ENCODE measurements around the gene MEIS2.

Gene MEIS2

GRCh38 chr15:37100109-37100965 lies at the start of gene MEIS2:
MEIS2 (minus strand) TSS chr15:37100549; CDS start chr15:37099466, 1,083 bp downstream.
- peak; percentile 56 for DNase-seq

DNA sequence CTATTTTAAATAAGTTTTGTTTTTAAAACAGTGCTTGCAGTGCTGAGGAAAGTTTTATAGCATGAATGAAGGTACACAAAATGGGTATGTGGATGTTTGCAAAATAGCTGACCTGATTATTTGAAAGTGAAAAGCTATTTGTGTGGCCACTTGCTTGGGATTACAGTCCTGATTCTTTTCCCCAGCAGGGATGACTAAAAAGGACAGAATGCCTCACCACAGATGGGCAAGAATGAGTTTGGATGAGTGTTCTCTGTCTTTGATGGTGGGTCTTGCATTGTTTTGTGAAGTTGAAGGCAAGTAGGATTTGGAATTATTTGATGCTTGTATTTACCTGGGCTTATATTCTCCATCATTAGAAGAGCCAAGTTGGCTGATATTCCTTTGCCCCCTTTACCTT lies 48.8 kb upstream of the MEIS2 start:
- DNase-seq: no peak

GRCh38 chr15:37148714-37149113 lies 48.4 kb upstream of the MEIS2 start:
- DNase-seq: no peak

DNA sequence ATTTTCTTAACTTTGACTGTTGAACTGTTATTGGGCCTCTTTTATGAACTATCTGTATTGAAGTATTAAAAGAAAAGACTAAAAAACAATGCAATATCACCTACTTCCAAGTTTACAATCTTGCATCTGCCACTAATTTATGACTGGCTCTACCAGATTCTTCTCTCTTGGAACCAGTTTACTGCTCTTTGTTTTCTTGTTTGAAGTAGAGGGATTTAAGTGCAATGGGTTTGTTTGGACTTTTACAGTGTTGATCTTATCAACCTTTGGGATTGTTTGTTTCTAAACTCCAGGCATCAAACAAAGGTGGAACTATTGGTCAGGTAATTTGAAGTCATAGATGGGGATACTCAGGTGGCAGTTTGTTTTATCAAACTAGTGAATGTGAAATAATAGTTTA lies 43.0 kb upstream of the MEIS2 start:
- no peak for DNase-seq

- DNase-seq: no peak
Observed at GRCh38 chr15:37142371-37142770, 42.0 kb upstream of the MEIS2 start.

GRCh38 chr15:37140531-37141058 lies 40.2 kb upstream of the MEIS2 start:
- no peak for DNase-seq

DNA sequence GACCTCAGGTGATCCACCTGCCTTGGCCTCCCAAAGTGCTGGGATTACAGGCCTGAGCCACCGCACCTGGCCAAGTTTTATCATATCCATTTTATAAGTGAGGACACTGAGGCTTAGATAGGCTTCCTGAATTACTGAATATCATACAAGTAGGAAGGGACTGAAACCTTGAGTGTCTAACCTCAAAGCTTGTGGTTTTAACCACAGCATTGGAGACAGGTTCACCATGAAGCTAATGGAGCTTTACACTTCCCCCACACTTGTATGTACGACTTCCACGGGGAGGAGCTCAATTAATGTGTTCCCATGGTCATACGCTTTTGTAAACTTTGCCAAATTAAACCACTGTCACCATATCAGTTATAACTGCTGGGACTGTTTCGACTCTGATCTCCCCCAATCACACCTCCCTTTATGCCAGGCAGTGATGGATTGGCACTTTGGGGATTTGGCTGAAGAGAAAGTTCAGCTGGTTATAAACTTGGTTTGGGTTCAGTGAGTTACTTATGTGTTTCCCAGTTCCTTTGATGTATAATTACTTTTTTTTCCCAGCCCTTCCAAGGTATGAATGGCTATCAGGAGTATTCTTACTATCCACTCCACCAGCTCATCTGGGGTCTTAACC lies 38.4 kb upstream of the MEIS2 start:
- DNase-seq: no peak

DNA sequence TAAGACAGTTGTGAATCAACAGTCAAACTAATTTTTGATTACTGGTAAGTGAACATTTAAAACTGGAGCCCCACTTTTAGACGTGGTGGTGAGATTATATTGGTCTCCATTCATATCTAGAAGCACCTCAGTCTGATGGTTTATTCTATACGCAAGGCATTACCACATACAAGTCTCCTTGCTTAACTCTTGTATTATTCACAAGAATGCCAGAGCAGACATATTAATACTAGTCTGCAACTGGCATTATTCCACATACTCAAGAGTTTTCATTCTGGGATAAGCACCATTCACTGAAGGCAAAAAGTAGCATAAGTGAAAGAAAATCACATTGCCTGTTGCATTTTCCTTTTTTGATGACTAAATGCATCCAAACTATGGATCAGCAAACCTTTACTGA lies 36.9 kb upstream of the MEIS2 start:
- DNase-seq: no peak

- DNase-seq: no peak
Observed at GRCh38 chr15:37136666-37137065, 36.3 kb upstream of the MEIS2 start.

GRCh38 chr15:37135225-37135624 lies 34.9 kb upstream of the MEIS2 start:
- DNase-seq: peak; percentile 9

DNA sequence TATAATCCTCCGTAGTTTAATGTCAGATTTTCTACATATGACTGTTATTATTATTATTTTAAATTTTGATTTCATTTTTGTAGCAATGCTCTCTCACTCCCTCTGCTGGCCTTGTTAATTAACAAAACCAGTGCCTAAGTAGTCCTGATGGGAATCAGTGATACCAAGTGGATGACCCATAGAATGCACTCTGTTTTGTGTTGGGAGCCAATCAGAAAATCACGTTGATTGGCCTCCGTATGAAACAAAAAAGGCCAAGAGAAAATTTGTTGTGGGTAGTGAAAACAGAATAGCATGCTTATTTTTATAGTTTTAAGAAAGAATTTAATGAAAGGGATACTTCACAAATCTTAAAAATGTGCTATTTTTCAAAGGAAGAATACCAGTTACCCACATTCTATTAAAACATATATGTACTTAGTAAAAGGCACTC lies 34.4 kb upstream of the MEIS2 start:
- DNase-seq: peak; percentile 52

- no peak for DNase-seq
Observed at GRCh38 chr15:37134244-37134643, 33.9 kb upstream of the MEIS2 start.

DNA sequence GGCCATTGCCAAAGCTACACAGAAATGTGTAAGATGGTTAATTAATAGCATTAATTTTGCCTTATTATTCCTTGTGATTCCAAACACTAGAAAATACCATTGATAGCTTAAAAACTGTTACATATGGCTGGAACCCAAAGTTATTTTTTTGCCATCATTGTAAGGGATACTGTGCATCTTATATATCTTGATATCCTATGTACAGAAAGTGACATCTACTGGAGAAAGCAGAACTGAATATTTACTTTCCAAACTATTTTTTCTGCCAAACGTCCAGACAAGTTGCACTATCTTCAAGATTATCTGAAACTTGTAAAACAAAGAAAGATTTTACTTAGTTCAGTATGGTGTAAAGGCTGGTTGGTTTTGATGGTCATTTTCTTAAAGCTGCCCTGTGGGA lies 33.3 kb upstream of the MEIS2 start:
- DNase-seq: no peak

- DNase-seq: no peak
Observed at GRCh38 chr15:37132826-37133417, 32.6 kb upstream of the MEIS2 start.

DNA sequence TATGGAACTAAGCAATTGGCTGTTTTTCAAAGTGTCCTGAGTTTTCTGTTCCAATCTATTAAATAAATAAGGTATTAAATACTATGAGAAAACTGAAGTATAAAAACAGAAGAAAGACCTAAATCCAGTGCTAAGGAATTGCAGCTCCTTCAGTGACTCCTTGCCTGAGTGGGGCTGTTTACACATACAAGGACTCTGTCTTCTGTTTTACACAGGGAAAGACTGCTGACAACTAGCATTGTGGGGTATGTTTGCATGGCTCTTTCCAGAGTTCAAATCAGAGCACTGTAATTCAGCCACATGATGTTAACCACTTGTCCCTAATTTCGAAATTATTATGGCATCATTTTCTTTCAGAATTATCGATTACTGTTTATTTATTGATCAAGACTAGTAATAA lies 31.3 kb upstream of the MEIS2 start:
- no peak for DNase-seq

GRCh38 chr15:37130356-37130755 lies 30.0 kb upstream of the MEIS2 start:
- DNase-seq: no peak

DNA sequence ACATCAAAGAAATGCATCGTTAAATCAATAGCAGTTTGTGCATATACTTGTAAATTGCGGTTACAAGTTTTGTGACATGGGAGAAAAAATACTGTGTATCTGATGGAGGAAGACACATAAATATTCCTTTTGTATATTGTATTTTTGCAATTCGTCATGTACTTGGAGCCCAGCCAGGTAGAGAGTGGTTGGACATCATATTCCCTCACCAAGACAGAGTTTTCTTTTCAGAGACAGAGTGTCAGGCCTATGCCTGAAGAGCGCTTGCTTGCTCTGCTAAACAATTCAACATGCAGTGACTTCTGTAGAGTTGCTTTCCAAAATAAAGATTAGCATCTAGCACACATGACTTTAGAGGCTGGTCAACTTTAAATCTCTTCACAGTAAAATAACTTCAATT lies 24.8 kb upstream of the MEIS2 start:
- DNase-seq: no peak

- no peak for DNase-seq
Observed at GRCh38 chr15:37124331-37124730, 24.0 kb upstream of the MEIS2 start.

DNA sequence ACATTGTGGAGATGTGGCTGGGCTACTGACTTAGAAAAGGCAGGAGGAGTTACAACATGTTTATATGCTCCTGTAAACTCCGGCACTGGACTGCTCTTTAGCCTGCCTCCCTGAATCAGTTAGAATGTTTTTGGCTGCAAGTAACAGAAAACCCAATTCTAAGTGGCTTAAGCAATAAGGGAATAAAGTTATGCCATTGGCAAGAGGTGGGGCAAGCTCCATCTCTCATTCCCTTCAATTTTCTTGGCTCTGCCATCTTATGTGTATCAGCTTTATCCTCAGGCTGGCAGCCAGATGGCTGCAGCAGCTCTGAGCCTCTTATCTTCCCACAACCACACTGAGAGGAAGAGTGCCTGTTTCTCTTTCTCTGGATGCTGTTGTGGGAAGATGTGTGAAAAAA lies 22.4 kb upstream of the MEIS2 start:
- no peak for DNase-seq

DNA sequence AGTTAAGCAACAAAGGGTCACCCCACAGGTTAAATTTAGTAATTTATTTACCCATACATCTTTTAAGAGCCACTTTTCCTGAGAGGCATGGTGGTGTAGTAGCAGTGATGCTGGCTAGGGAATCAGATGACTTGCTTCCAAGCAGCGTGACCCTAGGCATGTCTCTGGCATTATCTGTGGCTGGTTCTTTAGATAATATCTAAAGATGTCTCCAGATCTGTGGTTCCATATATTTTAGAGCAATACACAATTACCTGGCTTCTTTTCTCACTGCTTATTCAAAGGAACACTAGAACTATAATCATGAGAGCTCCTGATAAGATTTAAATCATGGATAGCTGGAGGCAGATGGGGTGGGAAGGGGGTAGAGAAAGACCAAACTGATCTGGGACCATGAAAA lies 21.1 kb upstream of the MEIS2 start:
- no peak for DNase-seq

DNA sequence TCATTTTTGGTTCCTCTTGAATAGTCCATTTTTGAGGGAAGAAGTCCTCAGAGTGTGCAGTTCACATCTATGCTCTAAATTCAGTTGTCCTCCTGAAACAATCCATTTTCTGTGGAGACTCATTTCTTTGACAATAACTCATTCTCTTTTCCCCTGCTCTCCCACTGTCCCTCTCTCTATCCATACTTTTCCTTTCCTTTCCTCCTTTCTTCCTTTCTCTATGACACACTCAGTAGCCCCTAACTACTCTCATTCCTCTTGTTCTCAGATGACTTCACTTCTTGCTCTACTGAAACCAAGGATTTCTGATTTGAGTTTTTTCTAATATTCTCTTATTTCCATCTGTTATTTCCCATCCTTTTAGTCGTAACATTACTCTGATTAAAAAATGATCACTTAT lies 16.7 kb upstream of the MEIS2 start:
- DNase-seq: no peak

GRCh38 chr15:37115538-37115937 lies 15.2 kb upstream of the MEIS2 start:
- no peak for DNase-seq

DNA sequence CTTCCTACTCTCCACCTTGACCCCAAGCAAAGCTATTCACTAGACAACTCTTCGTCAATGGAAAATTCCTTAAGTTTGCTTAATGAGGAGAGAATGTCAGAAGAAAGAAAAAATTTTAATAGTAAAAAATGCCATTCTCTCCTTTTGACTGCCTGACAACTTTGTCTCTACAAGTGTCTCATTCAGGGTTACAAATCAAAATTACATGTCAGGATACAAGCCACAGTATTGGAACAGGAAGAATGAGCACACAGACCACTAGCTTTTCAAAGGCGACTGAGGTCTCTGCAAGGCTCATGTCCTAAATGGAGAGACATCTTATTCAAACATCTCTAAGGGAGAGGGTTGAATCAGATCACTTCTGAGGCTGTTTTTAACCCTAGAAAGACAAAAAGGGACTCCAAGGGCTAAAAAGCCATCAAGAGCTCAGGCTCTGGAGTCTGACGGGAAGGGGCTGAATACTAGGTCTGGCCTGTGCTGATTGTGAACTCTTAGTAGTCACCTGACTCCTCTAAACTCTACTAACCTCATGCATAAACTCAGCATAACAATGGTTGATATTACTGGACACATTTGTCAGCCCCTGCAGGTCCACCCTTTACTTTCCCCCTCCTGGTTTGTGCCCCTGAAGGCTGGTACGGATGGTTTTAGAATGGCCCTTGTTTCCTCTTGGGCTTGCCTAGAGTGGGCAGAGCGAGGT lies 12.8 kb upstream of the MEIS2 start:
- no peak for DNase-seq
